Common myeloid progenitor, CD34-positive (primary cell): ENCODE data around the gene SMURF1.

ENCODE experiments used
- CTCF ChIA-PET: fragments of 350-600 bp; sonication (Branson Sonifier 250); formaldehyde crosslinking; loops from one replicate; lab custom pipeline; 2021; ENCODE audit warnings: antibody characterized with exemption; lab: Charles Lee
- POLR2A ChIA-PET: fragments of 350-600 bp; sonication (Branson Sonifier 250); formaldehyde crosslinking; loops from one replicate; lab custom pipeline; 2021; ENCODE audit warnings: antibody characterized with exemption; lab: Charles Lee
- DNase-seq, 3 donors: peaks; one replicate each; pipeline versions ENCODE4 v3.0.0 to v3.0.0-alpha.2; 2013
- H3K27ac ChIP-seq, 2 experiments: 1 replicate in 1 of 2; 2 replicates in 1 of 2; pipeline ENCODE4 v1.7.0; 2013; ENCODE audit warnings: inconsistent platforms in 2 of 2, low read length in 2 of 2, mild to moderate bottlenecking in 2 of 2, low read depth in 1 of 2, moderate library complexity in 1 of 2; ENCODE audit not compliant: severe bottlenecking in 2 of 2, insufficient read depth in 1 of 2, poor library complexity in 1 of 2
- H3K27me3 ChIP-seq, 5 experiments: replicated peaks in 2 of 5; 1 replicate in 3 of 5; 2 replicates in 2 of 5; pipeline versions ENCODE4 v1.6.1 to v1.7.0; 2013; ENCODE audit warnings: low read length in 4 of 5, mild to moderate bottlenecking in 2 of 5, moderate library complexity in 2 of 5, inconsistent platforms in 1 of 5; ENCODE audit not compliant: insufficient read depth in 5 of 5, control insufficient read depth in 4 of 5
- H3K36me3 ChIP-seq, 4 experiments: 1 replicate in 2 of 4; 2 replicates in 2 of 4; pipeline versions ENCODE4 v1.6.1 to v1.7.0; 2013; ENCODE audit warnings: low read length in 3 of 4, control low read depth in 1 of 4, mild to moderate bottlenecking in 1 of 4; ENCODE audit not compliant: control insufficient read depth in 4 of 4, insufficient read depth in 4 of 4
- H3K4me1 ChIP-seq, 4 experiments: 1 replicate in 3 of 4; 2 replicates in 1 of 4; pipeline versions ENCODE4 v1.6.1 to v1.7.1; 2013; ENCODE audit warnings: low read length in 3 of 4, mild to moderate bottlenecking in 3 of 4, control low read depth in 1 of 4, inconsistent platforms in 1 of 4, moderate library complexity in 1 of 4; ENCODE audit not compliant: control insufficient read depth in 4 of 4, insufficient read depth in 4 of 4; ENCODE audit errors: control extremely low read depth in 1 of 4
- H3K4me3 ChIP-seq, 7 experiments: 1 replicate in 4 of 7; 2 replicates in 3 of 7; pipeline versions ENCODE4 v1.5.1 to v1.7.0; 2013; ENCODE audit warnings: mild to moderate bottlenecking in 7 of 7, low read length in 6 of 7, moderate library complexity in 6 of 7, inconsistent platforms in 2 of 7, low read depth in 2 of 7, control low read depth in 1 of 7; ENCODE audit not compliant: insufficient read depth in 4 of 7, control insufficient read depth in 1 of 7; ENCODE audit errors: extremely low read depth in 1 of 7
- H3K9me3 ChIP-seq, 5 experiments: 1 replicate in 4 of 5; 2 replicates in 1 of 5; pipeline versions ENCODE4 v1.6.1 to v1.7.1; 2013; ENCODE audit warnings: low read length in 4 of 5, mild to moderate bottlenecking in 2 of 5, inconsistent platforms in 1 of 5, low read depth in 1 of 5, moderate library complexity in 1 of 5; ENCODE audit not compliant: control insufficient read depth in 4 of 5, insufficient read depth in 2 of 5; ENCODE audit errors: control extremely low read depth in 1 of 5
- WGBS: methylation state at CpG from one replicate; pipeline ENCODE4 v1.1.5; 2013; ENCODE audit not compliant: insufficient coverage; 5-methylcytosine and 5-hydroxymethylcytosine counted together

The SMURF1 gene

DNA sequence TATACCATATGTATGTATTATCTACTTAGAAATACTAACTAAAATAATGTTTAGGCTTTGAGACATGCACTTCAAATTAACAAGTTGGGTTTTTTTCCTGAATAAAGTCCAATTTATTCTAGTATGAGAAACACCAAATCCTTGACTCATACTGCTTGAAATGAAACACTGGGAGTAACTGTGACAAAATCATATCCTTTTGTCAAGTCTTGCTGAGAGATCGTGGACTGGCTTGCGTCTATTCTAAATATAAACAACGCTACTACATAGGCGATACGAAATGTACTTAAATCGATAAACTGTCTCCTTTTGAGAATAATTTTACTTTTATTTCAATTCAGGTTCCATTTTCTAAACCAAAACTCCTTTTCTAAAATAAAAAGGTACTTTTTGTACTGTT lies 16.3 kb downstream of the SMURF1 start:
- peaks cover 0 to 17% (median 7%) of the 10 kb centered on the region in 4 experiments for H3K4me1 ChIP-seq
- WGBS = 100% methylated on average over 4 of the region's 6 CpGs
- no peaks in the 10 kb centered on the region for H3K36me3 ChIP-seq
- no peak for DNase-seq
- ChIA-PET POLR2A (no interaction called here), CTCF (interaction anchor here (1.2 kb wide), 1 partner anchor 16 kb away, joined by 4 read pairs; no protein-coding TSS in a partner anchor)
- peak overlapping the region in 1 of 2 experiments; percentile 56 for H3K27ac ChIP-seq
- no peak overlapping the region for H3K4me3 ChIP-seq
- H3K27me3 ChIP-seq = no peaks in the 10 kb centered on the region
- no peaks in the 10 kb centered on the region for H3K9me3 ChIP-seq

DNA sequence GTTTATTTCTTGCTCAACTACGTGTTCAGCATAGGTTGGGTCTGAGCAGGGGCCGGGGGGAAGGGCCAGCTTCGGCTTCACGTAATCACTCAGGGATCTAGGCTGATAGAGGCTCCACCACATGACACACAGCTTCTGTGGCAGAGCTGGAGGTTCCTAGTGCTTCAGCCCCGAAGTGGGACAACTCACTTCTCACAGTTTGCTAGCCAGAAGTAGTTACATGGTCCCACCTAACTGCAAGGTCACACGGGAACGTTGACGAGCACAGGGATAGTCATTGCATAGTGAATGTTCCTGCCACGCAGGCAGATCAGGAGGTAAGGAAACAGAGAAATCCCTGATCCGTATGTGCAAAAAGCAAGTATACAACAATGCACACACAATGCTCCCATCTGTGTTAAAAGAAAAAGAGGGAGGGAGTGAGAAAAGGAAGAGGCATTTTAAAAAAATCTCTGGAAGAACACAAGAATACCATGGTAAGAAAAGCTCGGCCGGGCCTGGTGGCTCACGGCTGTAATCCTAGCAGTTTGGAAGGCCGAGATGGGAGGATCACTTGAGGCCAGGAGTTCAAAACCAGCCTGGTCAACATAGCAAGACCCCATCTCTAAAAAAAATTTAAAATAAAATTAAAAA lies 16.9 kb downstream of the SMURF1 start:
- Histone ChIP-seq H3K36me3 (no peaks in the 10 kb centered on the region), H3K9me3 (no peaks in the 10 kb centered on the region), H3K4me1 (peaks cover 0 to 17% (median 6%) of the 10 kb centered on the region in 4 experiments), H3K27ac (peak overlapping the region in 1 of 2 experiments; percentile 56), H3K4me3 (no peak overlapping the region), H3K27me3 (no peaks in the 10 kb centered on the region)
- ChIA-PET POLR2A (no interaction called here), CTCF (interaction anchor here (0.8 to 1.2 kb wide), 2 partner anchors 15 to 27 kb away, joined by 3 to 4 read pairs; no protein-coding TSS in a partner anchor)
- DNase-seq = no peak
- WGBS = 100% methylated on average over 2 of the region's 14 CpGs

DNA sequence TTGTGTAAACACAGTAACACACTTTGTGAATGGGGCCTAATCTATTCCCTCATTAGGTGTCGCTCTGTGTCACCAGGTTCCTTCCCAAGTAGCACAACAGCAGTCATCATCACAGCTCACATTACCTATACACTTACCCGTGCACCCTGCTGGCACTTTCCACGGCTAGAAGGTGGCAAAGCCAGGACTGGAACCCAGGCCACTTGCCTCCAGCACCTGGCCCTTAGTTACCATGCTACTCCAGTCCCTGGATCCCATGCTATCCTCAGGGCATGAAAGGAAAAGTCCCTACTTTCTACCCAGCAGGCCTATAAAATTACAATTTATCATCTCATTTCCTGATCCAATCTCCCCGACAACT lies 18.4 kb downstream of the SMURF1 start:
- Histone ChIP-seq H3K4me1 (peaks cover 4 to 31% (median 16%) of the 10 kb centered on the region in 4 experiments), H3K9me3 (no peaks in the 10 kb centered on the region), H3K36me3 (no peaks in the 10 kb centered on the region), H3K27me3 (no peaks in the 10 kb centered on the region), H3K4me3 (no peak overlapping the region), H3K27ac (no peak overlapping the region)
- ChIA-PET POLR2A (no interaction called here), CTCF (no interaction called here)
- 97% methylated on average over 4 of the region's 4 CpGs for WGBS
- no peak for DNase-seq

DNA sequence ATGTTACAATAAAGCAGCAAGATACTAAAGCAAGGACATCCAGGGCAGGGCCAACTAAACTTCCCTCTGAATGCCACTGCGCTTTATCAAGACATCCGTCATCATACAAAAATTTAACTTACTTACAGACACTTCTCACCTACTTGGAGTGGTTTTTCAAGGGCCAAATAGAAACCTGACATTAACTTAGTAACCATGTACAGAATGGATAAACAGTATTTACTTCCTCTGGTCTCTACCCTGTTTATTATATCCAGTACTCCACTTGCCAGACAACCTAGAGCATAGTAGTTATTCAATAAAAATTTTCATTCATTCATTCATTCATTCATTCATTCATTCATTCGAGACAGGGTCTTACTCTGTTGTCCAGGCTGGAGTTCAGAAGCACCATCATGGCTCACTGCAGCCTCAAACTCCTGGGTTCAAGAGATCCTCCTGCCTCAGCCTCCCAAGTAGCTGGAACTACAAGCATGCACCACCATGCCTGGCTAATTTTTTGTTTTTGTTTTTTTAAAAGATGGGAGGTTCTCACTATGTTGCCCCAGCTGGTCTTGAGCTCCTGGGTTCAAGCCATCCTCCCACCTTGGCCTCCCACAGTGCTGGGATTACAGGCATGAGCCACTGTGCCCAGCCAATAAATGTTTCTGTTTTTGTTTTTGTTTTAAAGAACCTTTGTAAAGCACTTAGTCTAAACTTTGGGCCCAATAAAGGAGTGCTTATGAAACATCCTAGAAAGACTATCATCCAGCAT lies 19.0 kb downstream of the SMURF1 start:
- 97% methylated on average over 3 of the region's 3 CpGs for WGBS
- Histone ChIP-seq H3K9me3 (no peaks in the 10 kb centered on the region), H3K4me1 (peaks cover 4 to 36% (median 20%) of the 10 kb centered on the region in 4 experiments), H3K27ac (no peak overlapping the region), H3K4me3 (no peak overlapping the region), H3K27me3 (no peaks in the 10 kb centered on the region), H3K36me3 (no peaks in the 10 kb centered on the region)
- DNase-seq = no peak
- CTCF ChIA-PET = no interaction called here
- POLR2A ChIA-PET = interaction anchor here (0.6 kb wide), 1 partner anchor 50 kb away, joined by 3 read pairs; no protein-coding TSS in a partner anchor

DNA sequence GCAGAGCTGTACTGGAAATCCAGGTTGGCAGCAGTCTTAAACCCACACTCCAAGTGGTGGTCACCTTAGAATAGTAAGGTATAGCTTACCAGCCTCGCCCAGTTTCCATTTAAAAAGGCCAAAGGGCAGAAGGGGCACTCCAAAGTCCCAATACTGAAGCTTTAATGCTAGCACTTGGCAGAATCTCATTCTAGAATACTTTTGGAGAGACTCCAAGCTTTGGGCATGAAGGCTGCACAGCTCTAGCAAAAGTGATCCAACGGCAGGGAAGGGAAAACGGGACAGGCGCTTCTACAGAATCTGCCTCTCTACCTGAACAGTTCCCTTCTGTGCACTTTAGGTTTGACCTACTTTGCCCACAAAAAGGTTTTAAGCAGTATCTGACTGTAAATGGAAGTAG lies 19.7 kb downstream of the SMURF1 start:
- H3K4me1 ChIP-seq = peaks cover 4 to 43% (median 20%) of the 10 kb centered on the region in 4 experiments
- ChIA-PET CTCF (interaction anchor here (1.0 to 1.1 kb wide), 2 partner anchors 13 to 58 kb away, joined by 3 read pairs; no protein-coding TSS in a partner anchor), POLR2A (no interaction called here)
- H3K27me3 ChIP-seq = no peaks in the 10 kb centered on the region
- no peak overlapping the region for H3K4me3 ChIP-seq
- H3K36me3 ChIP-seq = no peaks in the 10 kb centered on the region
- no peak for DNase-seq
- WGBS = 100% methylated on average over 1 of the region's 4 CpGs
- H3K9me3 ChIP-seq = no peaks in the 10 kb centered on the region
- no peak overlapping the region for H3K27ac ChIP-seq

DNA sequence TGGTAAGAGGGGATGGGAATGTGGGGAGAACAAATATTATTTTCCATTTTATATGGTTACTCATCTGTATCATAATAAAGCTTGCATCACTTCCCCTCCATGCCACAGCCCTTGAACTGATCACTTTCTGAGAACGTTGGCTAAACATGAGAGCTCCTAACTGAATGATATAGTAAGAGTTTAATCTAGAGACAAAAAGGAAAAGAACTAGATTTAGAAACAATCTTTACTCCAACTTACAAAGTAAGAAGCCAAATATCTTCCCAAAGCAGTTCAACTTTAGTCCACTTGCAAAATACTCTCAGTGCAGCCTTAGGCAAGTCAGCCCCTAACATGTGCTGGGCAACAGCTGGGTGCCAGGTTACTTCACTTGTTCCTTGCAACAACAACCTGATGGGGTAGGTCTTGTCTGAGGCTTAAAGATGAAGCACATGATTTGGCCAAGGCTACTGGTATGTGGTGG lies 20.3 kb downstream of the SMURF1 start:
- CTCF ChIA-PET = interaction anchor here (1.0 to 1.1 kb wide), 2 partner anchors 12 to 57 kb away, joined by 3 read pairs; no protein-coding TSS in a partner anchor
- no peak overlapping the region for H3K27ac ChIP-seq
- no CpG with 5 or more reads among the region's 1 CpG for WGBS
- H3K9me3 ChIP-seq = no peaks in the 10 kb centered on the region
- no peak overlapping the region for H3K4me3 ChIP-seq
- POLR2A ChIA-PET = no interaction called here
- peaks cover 4 to 45% (median 20%) of the 10 kb centered on the region in 4 experiments for H3K4me1 ChIP-seq
- no peaks in the 10 kb centered on the region for H3K36me3 ChIP-seq
- H3K27me3 ChIP-seq = no peaks in the 10 kb centered on the region
- peak in 1 of 3 donors; percentile 33 for DNase-seq

DNA sequence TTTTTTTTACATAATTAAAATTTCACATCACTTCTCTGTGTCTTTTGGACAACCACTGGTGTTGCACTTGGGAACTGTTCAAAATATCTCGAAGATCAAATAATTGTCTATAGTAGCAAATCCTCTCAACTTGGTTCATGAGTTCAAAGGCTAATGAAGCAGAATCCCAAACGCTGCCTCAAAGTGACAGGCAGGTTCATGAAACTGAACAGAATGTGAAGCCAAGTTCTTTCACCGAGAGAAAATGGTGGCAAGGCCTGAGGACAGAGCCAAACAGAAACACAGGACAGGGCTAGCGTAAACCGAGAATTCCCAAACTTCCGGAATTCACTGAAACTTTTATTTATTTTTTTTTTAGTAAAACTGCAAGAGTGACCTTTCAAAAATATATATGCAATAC lies 21.1 kb downstream of the SMURF1 start:
- DNase-seq = no peak
- peaks cover 4 to 48% (median 20%) of the 10 kb centered on the region in 4 experiments for H3K4me1 ChIP-seq
- H3K9me3 ChIP-seq = no peaks in the 10 kb centered on the region
- ChIA-PET POLR2A (no interaction called here), CTCF (interaction anchor here (2.5 kb wide), 1 partner anchor 8 kb away, joined by 9 read pairs; no protein-coding TSS in a partner anchor)
- no peak overlapping the region for H3K27ac ChIP-seq
- no peak overlapping the region for H3K4me3 ChIP-seq
- no peaks in the 10 kb centered on the region for H3K27me3 ChIP-seq
- 94% methylated on average over 3 of the region's 6 CpGs for WGBS
- H3K36me3 ChIP-seq = no peaks in the 10 kb centered on the region
